A549 (cell line): ENCODE data around the gene C1S. TPM values are rescaled to one million over a fixed set of nuclear protein-coding genes. Genes with fewer than 3 reads are reported as not detected.
A peak's percentile ranks its signal among the peaks of the same experiment; 100 is the strongest.

Source experiments
- ATAC-seq, 2 experiments: fragments of 200-7000 bp in 1 of 2; fragments of >200 bp in 1 of 2; cut with Nextera tagmentation in 1 of 2; cut with Tn5 transposase in 1 of 2; 3 replicates each; pipeline versions ENCODE4 v1.8.0 to v1.9.1; 2018 to 2020; ENCODE audit warnings: mild to moderate bottlenecking in 1 of 2, moderate library complexity in 1 of 2
- CTCF ChIA-PET: fragments of 300-600 bp; sonication (Branson Sonifier 250); formaldehyde crosslinking; extraction: SDS; loops from one replicate; lab custom pipeline; 2021; ENCODE audit warnings: antibody characterized with exemption, inconsistent platforms; lab: Yijun Ruan, JAX
- POLR2A ChIA-PET: fragments of 350-600 bp; formaldehyde crosslinking; extraction: SDS; loops from one replicate; lab custom pipeline; 2021; ENCODE audit warnings: antibody characterized with exemption, inconsistent platforms; lab: Yijun Ruan, JAX
- DNase-seq, 2 experiments: peaks; one replicate each; pipeline versions ENCODE4 v3.0.0 to v3.0.0-alpha.2; 2011 to 2016; ENCODE audit warnings: low read depth in 1 of 2, low spot score in 1 of 2
- FAIRE-seq: peaks from 2 replicates; lab custom pipeline; 2011; peaks lifted over from hg19 to GRCh38; lab: Jason Lieb, UNC
- H3K27ac ChIP-seq, 2 experiments: fragments of >200 bp; sonication (Bioruptor Twin); formaldehyde crosslinking; 3 replicates each; pipeline ENCODE4 v1.5.1; 2016 to 2017
- H3K4me1 ChIP-seq: fragments of >200 bp; sonication (Bioruptor Twin); formaldehyde crosslinking; 3 replicates; pipeline ENCODE4 v1.6.1; 2016
- H3K4me2 ChIP-seq: fragments of >200 bp; sonication (Bioruptor Twin); formaldehyde crosslinking; 3 replicates; pipeline ENCODE4 v1.6.1; 2016
- H3K4me3 ChIP-seq: fragments of >200 bp; sonication (Bioruptor Twin); formaldehyde crosslinking; 3 replicates; pipeline ENCODE4 v1.5.1; 2016
- H3K9me3 ChIP-seq: fragments of >200 bp; sonication (Bioruptor Twin); formaldehyde crosslinking; 3 replicates; pipeline ENCODE4 v1.6.1; 2016
- ATOH8 ChIP-seq: fragments of 250-450 bp; sonication (Bioruptor Pico); IDR thresholded peaks from 2 replicates; pipeline ENCODE4 v1.5.0; 2020; ENCODE audit warnings: low read depth, mild to moderate bottlenecking, moderate library complexity
- BCL3 ChIP-seq: fragments of >200 bp; sonication (Bioruptor Twin); formaldehyde crosslinking; IDR thresholded peaks from 3 replicates; pipeline ENCODE4 v1.6.1; 2016
- BHLHE40 ChIP-seq: IDR thresholded peaks from 2 replicates; pipeline ENCODE4 v1.6.1; 2012; ENCODE audit warnings: low read depth, low read length, inconsistent platforms
- CBX8 ChIP-seq: fragments of 200-600 bp; sonication (generic); IDR thresholded peaks from 2 replicates; pipeline ENCODE4 v1.6.1; 2016
- CTCF ChIP-seq: fragments of >200 bp; sonication (Bioruptor Twin); formaldehyde crosslinking; IDR thresholded peaks from 3 replicates; pipeline ENCODE4 v1.5.1; 2016
- E2F6 ChIP-seq: IDR thresholded peaks from 2 replicates; pipeline ENCODE4 v1.6.1; 2012; ENCODE audit warnings: low read depth, borderline replicate concordance
- FOXS1 ChIP-seq: fragments of 250-450 bp; sonication (Bioruptor Pico); IDR thresholded peaks from 2 replicates; pipeline ENCODE4 v1.5.0; 2020; ENCODE audit warnings: mild to moderate bottlenecking, moderate library complexity
- GATA3 ChIP-seq: IDR thresholded peaks from 2 replicates; pipeline ENCODE4 v1.6.1; 2012; ENCODE audit warnings: borderline replicate concordance
- HDAC2 ChIP-seq: fragments of 200-600 bp; sonication (generic); IDR thresholded peaks from 2 replicates; pipeline ENCODE4 v1.6.1; 2016
- HES2 ChIP-seq: fragments of >200 bp; sonication (Bioruptor Twin); formaldehyde crosslinking; IDR thresholded peaks from 2 replicates; pipeline ENCODE4 v1.6.1; 2016
- HEYL ChIP-seq: fragments of 250-450 bp; sonication (Bioruptor Pico); IDR thresholded peaks from 2 replicates; pipeline ENCODE4 v1.8.0; 2021; ENCODE audit warnings: mild to moderate bottlenecking, moderate library complexity
- HMGXB4 ChIP-seq: fragments of 250-450 bp; sonication (Bioruptor Pico); IDR thresholded peaks from 2 replicates; pipeline ENCODE4 v1.5.0; 2021; ENCODE audit warnings: mild to moderate bottlenecking, moderate library complexity, borderline replicate concordance
- HOXA7 ChIP-seq: fragments of 250-450 bp; sonication (Bioruptor Pico); IDR thresholded peaks from 2 replicates; pipeline ENCODE4 v1.5.0; 2020; ENCODE audit warnings: mild to moderate bottlenecking, moderate library complexity
- HOXB5 ChIP-seq: fragments of 250-450 bp; sonication (Bioruptor Pico); IDR thresholded peaks from 2 replicates; pipeline ENCODE4 v1.5.0; 2020; ENCODE audit warnings: mild to moderate bottlenecking, moderate library complexity
- MAFK ChIP-seq: fragments of 450-650 bp; IDR thresholded peaks from 2 replicates; pipeline ENCODE4 v1.6.1; 2014; ENCODE audit not compliant: partially characterized antibody
- MAX ChIP-seq: IDR thresholded peaks from 2 replicates; pipeline ENCODE4 v1.6.1; 2012
- MAZ ChIP-seq: fragments of 150-350 bp; IDR thresholded peaks from 2 replicates; pipeline ENCODE4 v1.6.1; 2014; ENCODE audit warnings: antibody characterized with exemption, low read depth, low read length, borderline replicate concordance
- MYC ChIP-seq: IDR thresholded peaks from 2 replicates; pipeline ENCODE4 v1.6.1; 2012; ENCODE audit warnings: mild to moderate bottlenecking, inconsistent platforms, low read length, improper control_type of control experiment, borderline replicate concordance
- PBX3 ChIP-seq: IDR thresholded peaks from 2 replicates; pipeline ENCODE4 v1.6.1; 2012
- POLR2A ChIP-seq: IDR thresholded peaks from 2 replicates; pipeline ENCODE4 v1.6.1; 2012; ENCODE audit warnings: mild to moderate bottlenecking, low read length
- REST ChIP-seq: fragments of 200-600 bp; sonication (generic); IDR thresholded peaks from 2 replicates; pipeline ENCODE4 v1.6.1; 2016; ENCODE audit warnings: antibody characterized with exemption, mild to moderate bottlenecking, moderate library complexity
- RNF2 ChIP-seq: fragments of 200-600 bp; sonication (generic); IDR thresholded peaks from 2 replicates; pipeline ENCODE4 v1.6.1; 2016; ENCODE audit warnings: low read depth, mild to moderate bottlenecking, antibody characterized with exemption, moderate library complexity, borderline replicate concordance
- SMC3 ChIP-seq: fragments of >200 bp; sonication (Bioruptor Twin); formaldehyde crosslinking; IDR thresholded peaks from 3 replicates; pipeline ENCODE4 v1.6.1; 2018; ENCODE audit warnings: inconsistent platforms
- TFCP2L1 ChIP-seq: fragments of 250-450 bp; sonication (Bioruptor Pico); IDR thresholded peaks from 2 replicates; pipeline ENCODE4 v1.5.0; 2021; ENCODE audit warnings: mild to moderate bottlenecking
- TP53 ChIP-seq: fragments of 250-450 bp; sonication (Bioruptor Pico); IDR thresholded peaks from 2 replicates; pipeline ENCODE4 v1.5.0; 2021; ENCODE audit warnings: mild to moderate bottlenecking, moderate library complexity
- ZC3H11A ChIP-seq: fragments of 450-650 bp; IDR thresholded peaks from 2 replicates; pipeline ENCODE4 v1.6.1; 2014; ENCODE audit warnings: antibody characterized with exemption, mild to moderate bottlenecking
- ZNF302 ChIP-seq: fragments of 250-450 bp; sonication (Bioruptor Pico); IDR thresholded peaks from 2 replicates; pipeline ENCODE4 v1.9.0; 2021; ENCODE audit warnings: inconsistent platforms, mild to moderate bottlenecking, moderate library complexity
- ZSCAN20 ChIP-seq: fragments of 250-450 bp; sonication (Bioruptor Pico); IDR thresholded peaks from 2 replicates; pipeline ENCODE4 v1.8.0; 2022; ENCODE audit warnings: mild to moderate bottlenecking, moderate library complexity
- WGBS: methylation state at CpG from one replicate; pipeline ENCODE4 v1.1.6; 2017; ENCODE audit errors: missing lambda C conversion rate; 5-methylcytosine and 5-hydroxymethylcytosine counted together
- polyA minus RNA-seq: library from RNA; depleted of rRNA, polyadenylated mRNA; stranded (reverse); fragments of >200 nt; gene quantifications from 2 replicates; pipeline ENCODE4 v1.2.3, GENCODE V29; 2011; rRNA and poly(A)+ RNA removed
- polyA plus RNA-seq, 4 experiments: library from polyadenylated mRNA; depleted of rRNA in 3 of 4; stranded (reverse); fragments of >200 nt; fragmentation: RNase III in 1 of 4; extraction: RNeasy Plus Mini Kit Qiagen cat#74134 plus additional on column Dnase treatment in 1 of 4; gene quantifications; 2 replicates in 3 of 4; 3 replicates in 1 of 4; pipeline ENCODE4 v1.2.3, GENCODE V29; 2011 to 2017

The C1S gene
- 107 and 109 TPM in 2 replicates for polyA plus RNA-seq (2011; rRNA removed)
- 24.7 and 35.9 TPM in 2 replicates for polyA plus RNA-seq (2012; cell fraction: cytosol; rRNA removed)
- 43.1 and 64.1 TPM in 2 replicates for polyA plus RNA-seq (2012; cell fraction: nucleus; rRNA removed)
- polyA plus RNA-seq (2017; fragmentation: RNase III; extraction: RNeasy Plus Mini Kit Qiagen cat#74134 plus additional on column Dnase treatment), result 61.2 to 76.2 TPM (median 65.5 TPM) in 3 replicates
- 51.9 and 53.4 TPM in 2 replicates for polyA minus RNA-seq

- ChIA-PET POLR2A (interaction anchor here (1.2 to 2.6 kb wide), 6 partner anchors 19 to 129 kb away, joined by 3 to 27 read pairs (median 5); partner anchors contain the start of genes C1R, C1RL and PEX5), CTCF (interaction anchor here (0.6 to 16.5 kb wide), 33 partner anchors 8 to 399 kb away, joined by 3 to 309 read pairs (median 5); partner anchors contain the start of genes C1R, C1RL, LPCAT3 and PTPN6)
- 18% methylated on average over 8 of the region's 10 CpGs for WGBS
- Histone ChIP-seq H3K27ac (peak within 1 kb of the TSS; percentile 77 to 93), H3K4me2 (peak within 1 kb of the TSS; percentile 68), H3K4me3 (peak within 1 kb of the TSS; percentile 15; the same call in 1 of the 3 replicates), H3K9me3 (no peaks in the 10 kb centered on the region), H3K4me1 (peaks cover 22% of the 10 kb centered on the region)
- peak; percentile 95 for FAIRE-seq
- ATAC-seq, result peak; percentile 99
- peak; percentile 93 to 95 for DNase-seq
- TF ChIP-seq MYC, result no peak
- TF ChIP-seq HEYL (CRISPR knock-in tag), result no peak
- no peak for TF ChIP-seq HOXB5 (CRISPR knock-in tag)
- no peak for TF ChIP-seq HDAC2
- TF ChIP-seq MAZ, result no peak
- TF ChIP-seq BCL3, result no peak
- TF ChIP-seq BHLHE40, result no peak
- TF ChIP-seq GATA3, result no peak
- TF ChIP-seq HES2, result no peak
- TF ChIP-seq MAFK, result peak; percentile 90
- TF ChIP-seq TP53, result no peak
- TF ChIP-seq ZNF302 (CRISPR knock-in tag), result no peak
- TF ChIP-seq PBX3, result no peak
- peak; percentile 96 for TF ChIP-seq CTCF
- no peak for TF ChIP-seq ZC3H11A
- TF ChIP-seq CBX8, result no peak
- no peak for TF ChIP-seq RNF2
- TF ChIP-seq E2F6, result no peak
- peak; percentile 99 for TF ChIP-seq SMC3
- TF ChIP-seq HOXA7 (CRISPR knock-in tag), result no peak
- no peak for TF ChIP-seq ZSCAN20 (CRISPR knock-in tag)
- peak; percentile 63 for TF ChIP-seq MAX
- 0 out of 2 replicates have a peak, but pooled peaks have one; percentile 20 for TF ChIP-seq FOXS1
- no peak for TF ChIP-seq ATOH8 (CRISPR knock-in tag)
- TF ChIP-seq HMGXB4, result no peak
- peak; percentile 30; the same call in 1 of the 2 replicates for TF ChIP-seq POLR2A
- no peak for TF ChIP-seq REST
- no peak for TF ChIP-seq TFCP2L1 (CRISPR knock-in tag)
Measured at GRCh38 chr12:7060353-7060954, at the start of gene C1S. C1S (plus strand) TSS chr12:7060718; CDS start chr12:7061913, 1,195 bp downstream.
